Panc1 (cell line): ENCODE data around the gene SYNPO.

Experiments used
- POLR2AphosphoS5 ChIP-seq: IDR thresholded peaks from 2 replicates; pipeline ENCODE4 v1.6.1; 2012; ENCODE audit warnings: mild to moderate bottlenecking, low read depth, low read length, moderate library complexity
- SIN3A ChIP-seq: IDR thresholded peaks from 2 replicates; pipeline ENCODE4 v1.6.1; 2012; ENCODE audit warnings: low read depth, mild to moderate bottlenecking, low read length, moderate library complexity, borderline replicate concordance; ENCODE audit not compliant: insufficient read depth
- TF ChIP-seq, protein P1 (sequence below): fragments of 450-650 bp; IDR thresholded peaks from 2 replicates; pipeline ENCODE4 v1.5.1; 2017; ENCODE audit warnings: mild to moderate bottlenecking

- TF ChIP-seq, protein P1, sequence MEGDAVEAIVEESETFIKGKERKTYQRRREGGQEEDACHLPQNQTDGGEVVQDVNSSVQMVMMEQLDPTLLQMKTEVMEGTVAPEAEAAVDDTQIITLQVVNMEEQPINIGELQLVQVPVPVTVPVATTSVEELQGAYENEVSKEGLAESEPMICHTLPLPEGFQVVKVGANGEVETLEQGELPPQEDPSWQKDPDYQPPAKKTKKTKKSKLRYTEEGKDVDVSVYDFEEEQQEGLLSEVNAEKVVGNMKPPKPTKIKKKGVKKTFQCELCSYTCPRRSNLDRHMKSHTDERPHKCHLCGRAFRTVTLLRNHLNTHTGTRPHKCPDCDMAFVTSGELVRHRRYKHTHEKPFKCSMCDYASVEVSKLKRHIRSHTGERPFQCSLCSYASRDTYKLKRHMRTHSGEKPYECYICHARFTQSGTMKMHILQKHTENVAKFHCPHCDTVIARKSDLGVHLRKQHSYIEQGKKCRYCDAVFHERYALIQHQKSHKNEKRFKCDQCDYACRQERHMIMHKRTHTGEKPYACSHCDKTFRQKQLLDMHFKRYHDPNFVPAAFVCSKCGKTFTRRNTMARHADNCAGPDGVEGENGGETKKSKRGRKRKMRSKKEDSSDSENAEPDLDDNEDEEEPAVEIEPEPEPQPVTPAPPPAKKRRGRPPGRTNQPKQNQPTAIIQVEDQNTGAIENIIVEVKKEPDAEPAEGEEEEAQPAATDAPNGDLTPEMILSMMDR: no peak
- TF ChIP-seq SIN3A (no peak), POLR2AphosphoS5 (no peak)
Measured at GRCh38 chr5:150599281-150599680, 41.2 kb upstream of the SYNPO start.
